ENCODE data around the gene TPD52L1.

DNA sequence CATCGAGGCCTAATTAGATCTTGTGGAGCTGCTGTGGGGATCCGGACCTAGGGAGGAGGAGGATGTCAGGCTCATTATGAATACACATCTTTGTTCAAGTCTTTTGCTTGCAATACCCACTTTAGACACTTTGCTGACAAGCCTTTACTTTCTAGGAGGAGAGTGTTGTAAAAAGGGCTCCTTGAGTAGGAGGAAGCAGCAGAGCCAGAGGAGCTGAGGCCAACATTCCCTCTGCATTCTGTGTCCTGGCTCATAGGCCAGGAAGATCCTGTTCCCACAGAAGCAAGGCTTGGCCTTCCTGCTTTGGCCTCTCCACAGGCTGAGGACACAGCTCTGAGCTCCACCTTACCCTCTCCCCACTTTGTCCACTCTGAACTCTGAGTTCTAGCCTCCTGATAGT, 67.1 kb downstream of the TPD52L1 start:
- TF ChIP-seq KLF9 (CRISPR knock-in tag; IDR thresholded peaks at IDR 0.05; ENCODE audit: low read depth), result no peak
- no peak for TF ChIP-seq PTBP1 (IDR thresholded peaks at IDR 0.05; ENCODE audit: low read depth, low read length, poor library complexity, severe bottlenecking)
- TF ChIP-seq ZNF101 (CRISPR knock-in tag; IDR thresholded peaks at IDR 0.05; ENCODE audit: borderline replicate concordance, low read depth), result no peak
- no peak for TF ChIP-seq NCOA5 (CRISPR knock-in tag; IDR thresholded peaks at IDR 0.05)
- TF ChIP-seq POLR2AphosphoS5 (IDR thresholded peaks at IDR 0.05; ENCODE audit: low read depth, low read length), result no peak
- no peak for TF ChIP-seq TMF1 (CRISPR knock-in tag; IDR thresholded peaks at IDR 0.05; ENCODE audit: low read depth)
- no peak for TF ChIP-seq SRSF4 (IDR thresholded peaks at IDR 0.05; ENCODE audit: low read depth, low read length, poor library complexity, severe bottlenecking)
- TF ChIP-seq CBFB (CRISPR knock-in tag; IDR thresholded peaks at IDR 0.05), result no peak
- TF ChIP-seq NONO (IDR thresholded peaks at IDR 0.05), result no peak
- no peak for TF ChIP-seq NONO (CRISPR knock-in tag; conservative IDR thresholded peaks at IDR 0.05)
- no peak for TF ChIP-seq ARHGAP35 (CRISPR knock-in tag; IDR thresholded peaks at IDR 0.05; ENCODE audit: borderline replicate concordance)
- TF ChIP-seq SETDB1 (CRISPR knock-in tag; IDR thresholded peaks at IDR 0.05; ENCODE audit: borderline replicate concordance), result no peak
- no peak for TF ChIP-seq ZBTB7B (CRISPR knock-in tag; IDR thresholded peaks at IDR 0.05)
- no peak for TF ChIP-seq ZNF768 (CRISPR knock-in tag; IDR thresholded peaks at IDR 0.05)
- TF ChIP-seq ZNF589 (CRISPR knock-in tag; conservative IDR thresholded peaks at IDR 0.05), result no peak
